H9 (cell line): Measurements from ENCODE around the gene LRMDA. TPM values are rescaled to one million over a fixed set of nuclear protein-coding genes. Genes with fewer than 3 reads are reported as not detected.

Experiments used
- DNase-seq: peaks from one replicate; pipeline ENCODE4 v3.0.0-alpha.2; 2017
- H2AFZ ChIP-seq: one replicate; pipeline ENCODE4 v1.6.1; 2013; ENCODE audit warnings: mild to moderate bottlenecking, low read length, control low read depth, moderate library complexity
- H2AK5ac ChIP-seq: 2 replicates; pipeline ENCODE4 v1.6.1; 2013; ENCODE audit warnings: low read length, control low read depth, mixed read lengths; ENCODE audit not compliant: insufficient read length
- H2BK120ac ChIP-seq: one replicate; pipeline ENCODE4 v1.6.1; 2013; ENCODE audit warnings: low read depth, mild to moderate bottlenecking, low read length, control low read depth, inconsistent platforms; ENCODE audit not compliant: poor library complexity, severe bottlenecking
- H2BK12ac ChIP-seq: 2 replicates; pipeline ENCODE4 v1.6.1; 2013; ENCODE audit warnings: low read length, control low read depth, mixed read lengths, low read depth; ENCODE audit not compliant: insufficient read length
- H2BK15ac ChIP-seq: 2 replicates; pipeline ENCODE4 v1.6.1; 2013; ENCODE audit warnings: low read depth, low read length, control low read depth
- H2BK20ac ChIP-seq: one replicate; pipeline ENCODE4 v1.6.1; 2013; ENCODE audit warnings: low read depth, mild to moderate bottlenecking, low read length, control low read depth, inconsistent platforms; ENCODE audit not compliant: poor library complexity, severe bottlenecking
- H2BK5ac ChIP-seq: 2 replicates; pipeline ENCODE4 v1.6.1; 2013; ENCODE audit warnings: low read length, control low read depth, mixed read lengths; ENCODE audit not compliant: insufficient read length
- H3K14ac ChIP-seq: 2 replicates; pipeline ENCODE4 v1.6.1; 2013; ENCODE audit warnings: low read length, control low read depth; ENCODE audit not compliant: insufficient read depth
- H3K18ac ChIP-seq: 2 replicates; pipeline ENCODE4 v1.6.1; 2013; ENCODE audit warnings: low read depth, mild to moderate bottlenecking, mixed read lengths, low read length, control low read depth; ENCODE audit not compliant: insufficient read length
- H3K23ac ChIP-seq: 2 replicates; pipeline ENCODE4 v1.6.1; 2013; ENCODE audit warnings: low read length, control low read depth, mixed read lengths, low read depth; ENCODE audit not compliant: insufficient read length
- H3K23me2 ChIP-seq: 2 replicates; pipeline ENCODE4 v1.6.1; 2013; ENCODE audit warnings: low read depth, mild to moderate bottlenecking, mixed read lengths, low read length, control low read depth; ENCODE audit not compliant: insufficient read length, poor library complexity, severe bottlenecking
- H3K27ac ChIP-seq: 2 replicates; pipeline ENCODE4 v1.5.1; 2013; ENCODE audit warnings: low read length, control low read depth, mixed read lengths, low read depth; ENCODE audit not compliant: insufficient read length
- H3K27me3 ChIP-seq: 2 replicates; pipeline ENCODE4 v1.6.1; 2013; ENCODE audit warnings: low read length, control low read depth, inconsistent platforms; ENCODE audit not compliant: insufficient read depth
- H3K4ac ChIP-seq: 2 replicates; pipeline ENCODE4 v1.6.1; 2013; ENCODE audit warnings: low read depth, mild to moderate bottlenecking, control low read depth, inconsistent platforms, low read length, moderate library complexity
- H3K4me1 ChIP-seq: 2 replicates; pipeline ENCODE4 v1.6.1; 2013; ENCODE audit warnings: low read length, control low read depth, inconsistent platforms; ENCODE audit not compliant: insufficient read depth
- H3K4me2 ChIP-seq: 2 replicates; pipeline ENCODE4 v1.6.1; 2013; ENCODE audit warnings: low read length, control low read depth, mixed read lengths; ENCODE audit not compliant: insufficient read length, insufficient read depth
- H3K56ac ChIP-seq: 2 replicates; pipeline ENCODE4 v1.6.1; 2013; ENCODE audit warnings: low read depth, mild to moderate bottlenecking, mixed read lengths, low read length, control low read depth; ENCODE audit not compliant: insufficient read length
- H3K79me1 ChIP-seq: 2 replicates; pipeline ENCODE4 v1.6.1; 2013; ENCODE audit warnings: low read depth, mild to moderate bottlenecking, moderate library complexity, low read length, control low read depth, inconsistent platforms; ENCODE audit not compliant: insufficient read depth, poor library complexity, severe bottlenecking
- H3K79me2 ChIP-seq: 2 replicates; pipeline ENCODE4 v1.6.1; 2013; ENCODE audit warnings: low read length, control low read depth, inconsistent platforms; ENCODE audit not compliant: insufficient read depth
- H3K9ac ChIP-seq: 2 replicates; pipeline ENCODE4 v1.6.1; 2013; ENCODE audit warnings: low read length, control low read depth, mixed read lengths; ENCODE audit not compliant: insufficient read length; ENCODE audit errors: extremely low read depth
- H3K9me3 ChIP-seq: one replicate; pipeline ENCODE4 v1.6.1; 2013; ENCODE audit warnings: low read depth, low read length, inconsistent platforms; ENCODE audit not compliant: control insufficient read depth
- H3T11ph ChIP-seq: one replicate; pipeline ENCODE4 v1.6.1; 2013; ENCODE audit warnings: mild to moderate bottlenecking, low read length, control low read depth, inconsistent platforms
- H4K20me1 ChIP-seq: one replicate; pipeline ENCODE4 v1.6.1; 2013; ENCODE audit not compliant: control insufficient read depth, insufficient read length, insufficient read depth
- H4K5ac ChIP-seq: 2 replicates; pipeline ENCODE4 v1.6.1; 2013; ENCODE audit warnings: low read depth, mild to moderate bottlenecking, mixed read lengths, low read length, control low read depth; ENCODE audit not compliant: insufficient read length
- H4K8ac ChIP-seq: replicated peaks from 2 replicates; pipeline ENCODE4 v1.6.1; 2013; ENCODE audit warnings: low read length, control low read depth, mixed read lengths, low read depth; ENCODE audit not compliant: insufficient read length
- H4K91ac ChIP-seq: 2 replicates; pipeline ENCODE4 v1.6.1; 2013; ENCODE audit warnings: low read depth, mild to moderate bottlenecking, moderate library complexity, mixed read lengths, low read length, control low read depth; ENCODE audit not compliant: insufficient read length
- H3K27ac Mint-ChIP-seq, 3 experiments: 2 replicates in 2 of 3; 3 replicates in 1 of 3; pipeline ENCODE4 v1.8.0; 2020 to 2021; ENCODE audit warnings: mixed read lengths in 3 of 3, mild to moderate bottlenecking in 1 of 3, moderate library complexity in 1 of 3
- H3K27me3 Mint-ChIP-seq: 2 replicates; pipeline ENCODE4 v1.8.0; 2021; ENCODE audit warnings: low read depth, mild to moderate bottlenecking, moderate library complexity, mixed read lengths
- H3K36me3 Mint-ChIP-seq, 3 experiments: 2 replicates in 2 of 3; 3 replicates in 1 of 3; pipeline ENCODE4 v1.8.0; 2020 to 2021; ENCODE audit warnings: low read depth in 3 of 3, mixed read lengths in 3 of 3; ENCODE audit not compliant: insufficient read depth in 1 of 3
- H3K4me1 Mint-ChIP-seq, 2 experiments: 2 replicates each; pipeline ENCODE4 v1.8.0; 2020; ENCODE audit warnings: mixed read lengths in 2 of 2
- H3K4me3 Mint-ChIP-seq, 2 experiments: 2 replicates in 1 of 2; 3 replicates in 1 of 2; pipeline ENCODE4 v1.8.0; 2020 to 2021; ENCODE audit warnings: mild to moderate bottlenecking in 2 of 2, mixed read lengths in 2 of 2, moderate library complexity in 1 of 2
- H3K9me3 Mint-ChIP-seq, 2 experiments: 2 replicates in 1 of 2; 3 replicates in 1 of 2; pipeline ENCODE4 v1.8.0; 2020; ENCODE audit warnings: mild to moderate bottlenecking in 2 of 2, mixed read lengths in 2 of 2, moderate library complexity in 1 of 2
- CTCF ChIP-seq: fragments of 200-600 bp; sonication (generic); conservative IDR thresholded peaks from 3 replicates; pipeline ENCODE4 v1.8.0; 2021; ENCODE audit warnings: antibody characterized with exemption, mild to moderate bottlenecking
- WGBS: extraction: QIAGEN DNeasy Blood & Tissue Kit; methylation state at CpG from one replicate; pipeline ENCODE4 v1.1.7; 2013; ENCODE audit warnings: missing lambda C conversion rate, low lambda C conversion rate, mixed read lengths; ENCODE audit not compliant: insufficient read length; ENCODE audit errors: extremely low coverage; 5-methylcytosine and 5-hydroxymethylcytosine counted together
- total RNA-seq: library from RNA; stranded (reverse); gene quantifications from 2 replicates; pipeline ENCODE4 v1.2.1, GENCODE V29; 2021

LRMDA gene
- total RNA-seq, 1 experiment from 2014 or later: 1.8 TPM

- no peak overlapping the region for H3K4me3 Mint-ChIP-seq
- no peak overlapping the region; a peak in 1 of 7 replicates for H3K27ac Mint-ChIP-seq
- no peak overlapping the region for H4K91ac ChIP-seq
- no peak overlapping the region for H2BK5ac ChIP-seq
- H4K20me1 ChIP-seq: no peaks in the 10 kb centered on the region
- no peak overlapping the region for H3K27ac ChIP-seq
- H2BK20ac ChIP-seq: no peak overlapping the region
- no peak overlapping the region for H3T11ph ChIP-seq
- peaks cover 4 to 13% of the 10 kb centered on the region in 2 experiments for H3K9me3 Mint-ChIP-seq
- H3K4ac ChIP-seq: no peak overlapping the region
- H2AK5ac ChIP-seq: no peak overlapping the region
- H3K4me1 Mint-ChIP-seq: peaks cover 2 to 3% of the 10 kb centered on the region in 2 experiments; a peak in 1 of 4 replicates
- no peak overlapping the region for H3K14ac ChIP-seq
- H3K27me3 Mint-ChIP-seq: no peaks in the 10 kb centered on the region
- no CpG with 5 or more reads among the region's 6 CpGs for WGBS
- no peak overlapping the region for H2BK12ac ChIP-seq
- H2BK15ac ChIP-seq: no peak overlapping the region
- H3K9me3 ChIP-seq: no peaks in the 10 kb centered on the region
- no peak overlapping the region for H4K5ac ChIP-seq
- DNase-seq: no peak
- no peaks in the 10 kb centered on the region for H3K79me1 ChIP-seq
- no peak for TF ChIP-seq CTCF
- peaks cover 0 to 13% (median 1%) of the 10 kb centered on the region in 3 experiments; a peak in 4 of 7 replicates for H3K36me3 Mint-ChIP-seq
- H3K4me2 ChIP-seq: no peak overlapping the region
- no peak overlapping the region for H2BK120ac ChIP-seq
- no peaks in the 10 kb centered on the region for H3K23me2 ChIP-seq
- no peak overlapping the region for H3K18ac ChIP-seq
- H3K4me1 ChIP-seq: no peaks in the 10 kb centered on the region
- no peak overlapping the region for H3K9ac ChIP-seq
- H4K8ac ChIP-seq: no peak overlapping the region
- H3K27me3 ChIP-seq: no peaks in the 10 kb centered on the region
- no peak overlapping the region for H3K56ac ChIP-seq
- no peak overlapping the region for H2AFZ ChIP-seq
- H3K79me2 ChIP-seq: no peaks in the 10 kb centered on the region
- H3K23ac ChIP-seq: no peak overlapping the region
Observed at GRCh38 chr10:76405922-76406321, 974.5 kb downstream of the LRMDA start.
